ENCODE data around the gene ABCB8. TPM values are rescaled to one million over a fixed set of nuclear protein-coding genes. Genes with fewer than 3 reads are reported as not detected.

Gene ABCB8
- total and polyA plus RNA-seq, 9 of the 15 experiments (the other 6 are each of a cell fraction or from before 2014, with no cell fraction given): 7.6 to 106 (median 36.3) TPM

DNA sequence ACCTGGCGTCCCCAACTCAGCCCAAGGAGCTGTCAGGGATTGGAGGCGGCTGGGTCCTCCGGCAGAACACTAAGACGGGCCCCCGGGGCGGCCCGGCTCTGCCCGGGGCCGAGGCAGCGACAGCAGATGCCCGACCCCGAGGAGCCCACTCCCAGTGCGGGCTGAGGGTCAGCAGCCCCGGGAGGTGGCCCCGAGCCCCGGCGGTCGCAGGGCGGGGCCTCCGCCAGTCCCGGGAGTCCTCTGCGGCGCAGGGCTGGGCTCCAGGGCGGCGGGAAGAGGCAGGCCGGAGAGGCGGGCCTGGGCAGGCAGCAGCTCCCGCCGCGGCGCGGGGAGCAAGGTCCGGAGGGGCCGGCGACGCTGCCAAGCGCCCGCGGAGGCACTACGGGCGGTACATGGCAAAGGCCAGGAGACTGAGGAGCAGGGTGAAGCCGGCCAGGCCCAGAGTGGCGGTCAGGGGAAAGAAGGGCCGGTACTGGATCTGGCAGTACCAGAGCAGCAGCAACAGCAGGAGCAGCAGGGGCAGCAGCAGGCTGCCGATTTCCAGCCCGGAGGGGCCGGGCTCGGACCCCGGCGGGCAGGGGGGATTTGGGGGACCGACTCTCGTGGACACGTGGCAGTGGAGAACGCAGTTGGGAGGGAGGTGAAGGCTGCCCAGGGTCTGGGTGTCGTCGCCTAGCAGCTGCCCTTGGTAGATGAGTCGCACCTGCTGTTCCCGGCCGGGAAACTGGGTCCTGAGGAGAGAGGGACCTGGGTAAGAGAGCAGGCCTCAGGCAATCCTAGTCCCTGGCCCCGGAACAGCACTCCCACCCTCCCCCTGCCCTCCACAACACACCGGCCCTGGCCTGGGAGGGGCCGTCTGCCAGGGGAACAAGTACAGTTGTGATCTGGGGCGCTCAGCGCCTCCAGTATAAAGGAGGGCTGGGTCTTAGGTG, 53.2 kb downstream of the ABCB8 start (continued):
- TF ChIP-seq ZNF764 (CRISPR knock-in tag; IDR thresholded peaks at IDR 0.05; ENCODE audit: low read depth) (0 out of 2 replicates have a peak, but pooled peaks have one; percentile 1), HNRNPL (IDR thresholded peaks at IDR 0.05; ENCODE audit: low read depth, low read length) (peak; percentile 44; the same call in 1 of the 2 replicates), SREBF1 (IDR thresholded peaks at IDR 0.05; ENCODE audit: borderline replicate concordance, low read depth, low read length) (0 out of 2 replicates have a peak, but pooled peaks have one; percentile 11), BCOR (IDR thresholded peaks at IDR 0.05) (0 out of 2 replicates have a peak, but pooled peaks have one; percentile 11), PHB2 (IDR thresholded peaks at IDR 0.05; ENCODE audit: low read depth) (0 out of 2 replicates have a peak, but pooled peaks have one; percentile 28), HIVEP1 (CRISPR knock-in tag; IDR thresholded peaks at IDR 0.05) (no peak), RBBP5 (IDR thresholded peaks at IDR 0.05; ENCODE audit: borderline replicate concordance, insufficient read depth, low read length, poor library complexity, severe bottlenecking) (peak; percentile 17), CHD4 (IDR thresholded peaks at IDR 0.05; ENCODE audit: insufficient read depth, insufficient replicate concordance, low read depth, low read length, poor library complexity, severe bottlenecking) (peak; percentile 31), RBM15 (IDR thresholded peaks at IDR 0.05; ENCODE audit: insufficient read depth, low read length) (0 out of 2 replicates have a peak, but pooled peaks have one; percentile 66), ARNT (IDR thresholded peaks at IDR 0.05) (no peak), ETV1 (tag; conservative IDR thresholded peaks at IDR 0.05; ENCODE audit: low read depth) (no peak), RAD21 (CRISPR knock-in tag; conservative IDR thresholded peaks at IDR 0.05 in 1 of 2, IDR thresholded peaks at IDR 0.05 in 1 of 2) (no peak)
- TF ChIP-seq, protein P1, sequence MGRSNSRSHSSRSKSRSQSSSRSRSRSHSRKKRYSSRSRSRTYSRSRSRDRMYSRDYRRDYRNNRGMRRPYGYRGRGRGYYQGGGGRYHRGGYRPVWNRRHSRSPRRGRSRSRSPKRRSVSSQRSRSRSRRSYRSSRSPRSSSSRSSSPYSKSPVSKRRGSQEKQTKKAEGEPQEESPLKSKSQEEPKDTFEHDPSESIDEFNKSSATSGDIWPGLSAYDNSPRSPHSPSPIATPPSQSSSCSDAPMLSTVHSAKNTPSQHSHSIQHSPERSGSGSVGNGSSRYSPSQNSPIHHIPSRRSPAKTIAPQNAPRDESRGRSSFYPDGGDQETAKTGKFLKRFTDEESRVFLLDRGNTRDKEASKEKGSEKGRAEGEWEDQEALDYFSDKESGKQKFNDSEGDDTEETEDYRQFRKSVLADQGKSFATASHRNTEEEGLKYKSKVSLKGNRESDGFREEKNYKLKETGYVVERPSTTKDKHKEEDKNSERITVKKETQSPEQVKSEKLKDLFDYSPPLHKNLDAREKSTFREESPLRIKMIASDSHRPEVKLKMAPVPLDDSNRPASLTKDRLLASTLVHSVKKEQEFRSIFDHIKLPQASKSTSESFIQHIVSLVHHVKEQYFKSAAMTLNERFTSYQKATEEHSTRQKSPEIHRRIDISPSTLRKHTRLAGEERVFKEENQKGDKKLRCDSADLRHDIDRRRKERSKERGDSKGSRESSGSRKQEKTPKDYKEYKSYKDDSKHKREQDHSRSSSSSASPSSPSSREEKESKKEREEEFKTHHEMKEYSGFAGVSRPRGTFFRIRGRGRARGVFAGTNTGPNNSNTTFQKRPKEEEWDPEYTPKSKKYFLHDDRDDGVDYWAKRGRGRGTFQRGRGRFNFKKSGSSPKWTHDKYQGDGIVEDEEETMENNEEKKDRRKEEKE (IDR thresholded peaks at IDR 0.05; ENCODE audit: borderline replicate concordance in 1 of 2, control insufficient read depth in 1 of 2, low read depth in 2 of 2, low read length in 1 of 2): no peak
- TF ChIP-seq, protein P2, sequence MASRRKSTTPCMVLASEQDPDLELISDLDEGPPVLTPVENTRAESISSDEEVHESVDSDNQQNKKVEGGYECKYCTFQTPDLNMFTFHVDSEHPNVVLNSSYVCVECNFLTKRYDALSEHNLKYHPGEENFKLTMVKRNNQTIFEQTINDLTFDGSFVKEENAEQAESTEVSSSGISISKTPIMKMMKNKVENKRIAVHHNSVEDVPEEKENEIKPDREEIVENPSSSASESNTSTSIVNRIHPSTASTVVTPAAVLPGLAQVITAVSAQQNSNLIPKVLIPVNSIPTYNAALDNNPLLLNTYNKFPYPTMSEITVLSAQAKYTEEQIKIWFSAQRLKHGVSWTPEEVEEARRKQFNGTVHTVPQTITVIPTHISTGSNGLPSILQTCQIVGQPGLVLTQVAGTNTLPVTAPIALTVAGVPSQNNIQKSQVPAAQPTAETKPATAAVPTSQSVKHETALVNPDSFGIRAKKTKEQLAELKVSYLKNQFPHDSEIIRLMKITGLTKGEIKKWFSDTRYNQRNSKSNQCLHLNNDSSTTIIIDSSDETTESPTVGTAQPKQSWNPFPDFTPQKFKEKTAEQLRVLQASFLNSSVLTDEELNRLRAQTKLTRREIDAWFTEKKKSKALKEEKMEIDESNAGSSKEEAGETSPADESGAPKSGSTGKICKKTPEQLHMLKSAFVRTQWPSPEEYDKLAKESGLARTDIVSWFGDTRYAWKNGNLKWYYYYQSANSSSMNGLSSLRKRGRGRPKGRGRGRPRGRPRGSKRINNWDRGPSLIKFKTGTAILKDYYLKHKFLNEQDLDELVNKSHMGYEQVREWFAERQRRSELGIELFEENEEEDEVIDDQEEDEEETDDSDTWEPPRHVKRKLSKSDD (conservative IDR thresholded peaks at IDR 0.05; ENCODE audit: low read length): no peak
- TF ChIP-seq, protein P3, sequence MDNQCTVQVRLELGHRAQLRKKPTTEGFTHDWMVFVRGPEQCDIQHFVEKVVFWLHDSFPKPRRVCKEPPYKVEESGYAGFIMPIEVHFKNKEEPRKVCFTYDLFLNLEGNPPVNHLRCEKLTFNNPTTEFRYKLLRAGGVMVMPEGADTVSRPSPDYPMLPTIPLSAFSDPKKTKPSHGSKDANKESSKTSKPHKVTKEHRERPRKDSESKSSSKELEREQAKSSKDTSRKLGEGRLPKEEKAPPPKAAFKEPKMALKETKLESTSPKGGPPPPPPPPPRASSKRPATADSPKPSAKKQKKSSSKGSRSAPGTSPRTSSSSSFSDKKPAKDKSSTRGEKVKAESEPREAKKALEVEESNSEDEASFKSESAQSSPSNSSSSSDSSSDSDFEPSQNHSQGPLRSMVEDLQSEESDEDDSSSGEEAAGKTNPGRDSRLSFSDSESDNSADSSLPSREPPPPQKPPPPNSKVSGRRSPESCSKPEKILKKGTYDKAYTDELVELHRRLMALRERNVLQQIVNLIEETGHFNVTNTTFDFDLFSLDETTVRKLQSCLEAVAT (IDR thresholded peaks at IDR 0.05): peak in 1 of 2 experiments; percentile 38; a peak in 1 of 4 replicates
- TF ChIP-seq, protein P4, sequence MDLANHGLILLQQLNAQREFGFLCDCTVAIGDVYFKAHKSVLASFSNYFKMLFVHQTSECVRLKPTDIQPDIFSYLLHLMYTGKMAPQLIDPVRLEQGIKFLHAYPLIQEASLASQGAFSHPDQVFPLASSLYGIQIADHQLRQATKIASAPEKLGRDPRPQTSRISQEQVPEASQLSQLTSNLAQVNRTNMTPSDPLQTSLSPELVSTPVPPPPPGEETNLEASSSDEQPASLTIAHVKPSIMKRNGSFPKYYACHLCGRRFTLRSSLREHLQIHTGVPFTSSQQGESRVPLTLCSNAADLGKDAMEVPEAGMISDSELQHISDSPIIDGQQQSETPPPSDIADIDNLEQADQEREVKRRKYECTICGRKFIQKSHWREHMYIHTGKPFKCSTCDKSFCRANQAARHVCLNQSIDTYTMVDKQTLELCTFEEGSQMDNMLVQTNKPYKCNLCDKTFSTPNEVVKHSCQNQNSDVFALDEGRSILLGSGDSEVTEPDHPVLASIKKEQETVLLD (IDR thresholded peaks at IDR 0.05): peak; percentile 16; the same call in 1 of the 2 replicates

All from K562 (cell line).